COLO668 (cell line): Measurements from ENCODE around the gene ROBO1.

Experiments used
- DNase-seq: peaks from one replicate; lab custom pipeline; 2025; ENCODE audit not compliant: unreplicated experiment; lab: John Stamatoyannopoulos, UW

ROBO1 gene

GRCh38 chr3:79250746-79251145, 517.1 kb downstream of the ROBO1 start:
- no peak for DNase-seq

- no peak for DNase-seq
Observed at GRCh38 chr3:79249701-79250100, 518.1 kb downstream of the ROBO1 start.

GRCh38 chr3:79247725-79248043, 520.1 kb downstream of the ROBO1 start:
- DNase-seq: no peak

- no peak for DNase-seq
Observed at GRCh38 chr3:79246875-79247724, 520.7 kb downstream of the ROBO1 start.

- DNase-seq: no peak
Observed at GRCh38 chr3:79245284-79246138, 522.3 kb downstream of the ROBO1 start.

- no peak for DNase-seq
Observed at GRCh38 chr3:79236496-79236895, 531.3 kb downstream of the ROBO1 start.

- no peak for DNase-seq
Observed at GRCh38 chr3:79233431-79234060, 534.3 kb downstream of the ROBO1 start.

- DNase-seq: no peak
Observed at GRCh38 chr3:79230266-79230665, 537.5 kb downstream of the ROBO1 start.

- no peak for DNase-seq
Observed at GRCh38 chr3:79217096-79217495, 550.7 kb downstream of the ROBO1 start.

GRCh38 chr3:79215286-79215685, 552.5 kb downstream of the ROBO1 start:
- DNase-seq: no peak

- no peak for DNase-seq
Observed at GRCh38 chr3:79211586-79212359, 556.0 kb downstream of the ROBO1 start.

- no peak for DNase-seq
Observed at GRCh38 chr3:79204351-79204750, 563.4 kb downstream of the ROBO1 start.

- no peak for DNase-seq
Observed at GRCh38 chr3:79203144-79203519, 564.7 kb downstream of the ROBO1 start.

GRCh38 chr3:79202471-79203143, 565.2 kb downstream of the ROBO1 start:
- no peak for DNase-seq

GRCh38 chr3:79200456-79200855, 567.3 kb downstream of the ROBO1 start:
- no peak for DNase-seq

- DNase-seq: no peak
Observed at GRCh38 chr3:79199966-79200365, 567.8 kb downstream of the ROBO1 start.

- DNase-seq: no peak
Observed at GRCh38 chr3:79187426-79187825, 580.4 kb downstream of the ROBO1 start.

GRCh38 chr3:79184251-79184650, 583.5 kb downstream of the ROBO1 start:
- no peak for DNase-seq

GRCh38 chr3:79183496-79183895, 584.3 kb downstream of the ROBO1 start:
- DNase-seq: no peak

GRCh38 chr3:79178471-79179180, 589.2 kb downstream of the ROBO1 start:
- no peak for DNase-seq
